Astrocyte of the spinal cord (primary cell): ENCODE results near the gene PRMT5.

Experiments
- DNase-seq: peaks from one replicate; pipeline ENCODE4 v3.0.0; 2011; ENCODE audit warnings: low read depth, low spot score
- H3K4me3 ChIP-seq: 2 replicates; pipeline ENCODE4 v1.5.1; 2011; ENCODE audit warnings: low read depth, mild to moderate bottlenecking, low read length, moderate library complexity
- in situ Hi-C: cut with HindIII; loops from 2 replicates; pipeline ENCODE4 v1.10.0; 2017; ENCODE audit warnings: low sequenced_read_pairs
- TF ChIP-seq, protein P1 (sequence below): IDR thresholded peaks from 2 replicates; pipeline ENCODE4 v1.5.1; 2012; ENCODE audit warnings: low read depth, mild to moderate bottlenecking, low read length, inconsistent platforms

PRMT5 gene

DNA sequence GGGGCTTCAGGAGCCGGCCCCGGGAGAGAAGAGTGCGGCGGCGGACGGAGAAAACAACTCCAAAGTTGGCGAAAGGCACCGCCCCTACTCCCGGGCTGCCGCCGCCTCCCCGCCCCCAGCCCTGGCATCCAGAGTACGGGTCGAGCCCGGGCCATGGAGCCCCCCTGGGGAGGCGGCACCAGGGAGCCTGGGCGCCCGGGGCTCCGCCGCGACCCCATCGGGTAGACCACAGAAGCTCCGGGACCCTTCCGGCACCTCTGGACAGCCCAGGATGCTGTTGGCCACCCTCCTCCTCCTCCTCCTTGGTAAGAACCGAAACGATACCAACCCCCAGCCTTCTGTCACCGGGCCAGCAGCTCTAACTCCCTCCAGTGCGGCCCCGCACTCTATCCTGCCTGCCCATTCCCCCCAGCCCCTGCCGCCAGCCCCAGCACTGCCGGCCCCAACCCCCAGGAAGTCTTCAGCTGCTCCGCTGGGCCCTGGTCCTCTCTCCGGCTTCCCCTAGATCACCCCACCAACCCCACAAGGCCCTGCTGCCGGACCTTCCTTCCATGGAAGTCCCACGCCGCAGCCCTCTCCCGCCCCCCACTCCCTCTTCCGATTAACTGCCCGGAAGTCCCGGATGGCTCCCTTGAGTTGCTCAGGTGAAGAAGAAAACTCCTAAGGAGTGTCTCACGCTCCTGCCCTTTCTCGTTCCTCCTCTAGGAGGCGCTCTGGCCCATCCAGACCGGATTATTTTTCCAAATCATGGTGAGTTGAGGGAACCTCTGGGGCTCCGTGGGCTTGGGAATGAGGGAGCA lies 56.9 kb downstream of the PRMT5 start:
- H3K4me3 ChIP-seq: peak overlapping the region; percentile 76
- TF ChIP-seq, protein P1, sequence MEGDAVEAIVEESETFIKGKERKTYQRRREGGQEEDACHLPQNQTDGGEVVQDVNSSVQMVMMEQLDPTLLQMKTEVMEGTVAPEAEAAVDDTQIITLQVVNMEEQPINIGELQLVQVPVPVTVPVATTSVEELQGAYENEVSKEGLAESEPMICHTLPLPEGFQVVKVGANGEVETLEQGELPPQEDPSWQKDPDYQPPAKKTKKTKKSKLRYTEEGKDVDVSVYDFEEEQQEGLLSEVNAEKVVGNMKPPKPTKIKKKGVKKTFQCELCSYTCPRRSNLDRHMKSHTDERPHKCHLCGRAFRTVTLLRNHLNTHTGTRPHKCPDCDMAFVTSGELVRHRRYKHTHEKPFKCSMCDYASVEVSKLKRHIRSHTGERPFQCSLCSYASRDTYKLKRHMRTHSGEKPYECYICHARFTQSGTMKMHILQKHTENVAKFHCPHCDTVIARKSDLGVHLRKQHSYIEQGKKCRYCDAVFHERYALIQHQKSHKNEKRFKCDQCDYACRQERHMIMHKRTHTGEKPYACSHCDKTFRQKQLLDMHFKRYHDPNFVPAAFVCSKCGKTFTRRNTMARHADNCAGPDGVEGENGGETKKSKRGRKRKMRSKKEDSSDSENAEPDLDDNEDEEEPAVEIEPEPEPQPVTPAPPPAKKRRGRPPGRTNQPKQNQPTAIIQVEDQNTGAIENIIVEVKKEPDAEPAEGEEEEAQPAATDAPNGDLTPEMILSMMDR: peak; percentile 99
- in situ Hi-C loops: no loop called here
- DNase-seq: peak; percentile 90

GRCh38 chr14:22871224-22872032 lies 57.7 kb downstream of the PRMT5 start, which contains the start of gene LRP10:
LRP10 (plus strand) TSS chr14:22871740; CDS start chr14:22872304, 564 bp downstream.
- TF ChIP-seq, protein P1: no peak
- peak; percentile 89 for DNase-seq
- H3K4me3 ChIP-seq: peak within 1 kb of the TSS; percentile 76
- in situ Hi-C loops: no loop called here

- no peak for DNase-seq
- in situ Hi-C loops: no loop called here
- TF ChIP-seq, protein P1: no peak
- H3K4me3 ChIP-seq: peak overlapping the region; percentile 76
Measured at GRCh38 chr14:22870811-22871223, 58.4 kb downstream of the PRMT5 start.
